Measurements from ENCODE around the gene TRPV4.

The TRPV4 gene

GRCh38 chr12:109739747-109740693 lies 93.2 kb downstream of the TRPV4 start:
- no peak for DNase-seq (ENCODE audit: low read depth)

DNA sequence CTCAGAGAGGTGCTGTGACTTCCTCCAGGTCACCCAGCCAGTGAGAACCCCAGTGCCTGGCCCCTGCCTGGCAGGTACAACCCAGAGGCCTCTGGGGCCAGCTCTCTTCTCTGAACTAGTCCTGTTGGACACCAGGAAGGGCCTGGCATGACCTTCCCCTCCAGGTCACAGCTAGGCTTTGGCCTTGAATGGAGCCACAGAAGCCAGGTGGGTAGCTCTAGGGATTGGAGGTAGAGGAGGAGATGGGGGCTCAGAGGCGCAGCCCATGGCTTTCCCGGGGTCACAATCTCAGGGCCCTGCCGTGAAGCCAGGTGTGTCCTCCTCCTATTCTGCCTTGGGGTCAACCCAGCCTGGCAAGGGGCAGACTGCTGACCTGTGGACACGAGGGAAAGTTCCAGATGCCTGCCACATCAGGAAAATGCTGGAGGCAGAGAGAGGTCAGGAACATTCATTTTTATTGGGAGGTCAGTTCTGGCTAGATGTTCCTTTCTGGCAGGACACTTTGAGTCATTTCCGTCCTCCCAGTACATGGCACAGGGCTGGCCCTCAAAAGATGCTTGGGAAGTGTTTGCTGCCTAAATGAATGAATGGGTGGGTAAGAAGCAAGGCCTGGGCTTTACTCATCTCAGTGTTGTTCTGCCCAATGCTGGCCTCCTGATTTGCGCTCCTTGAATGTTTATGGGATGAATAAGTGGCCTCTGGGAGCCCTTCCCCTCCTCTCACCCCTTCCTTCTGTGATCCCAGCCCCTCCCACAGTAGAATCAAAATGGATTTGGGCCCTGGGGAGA lies 94.1 kb downstream of the TRPV4 start:
- no peak for DNase-seq (ENCODE audit: low read depth)

- DNase-seq (ENCODE audit: low read depth): no peak
These were observed 95.0 kb downstream of the TRPV4 start for GRCh38 chr12:109738209-109738608.

GRCh38 chr12:109737631-109738030 lies 95.6 kb downstream of the TRPV4 start:
- DNase-seq (ENCODE audit: low read depth): no peak

DNA sequence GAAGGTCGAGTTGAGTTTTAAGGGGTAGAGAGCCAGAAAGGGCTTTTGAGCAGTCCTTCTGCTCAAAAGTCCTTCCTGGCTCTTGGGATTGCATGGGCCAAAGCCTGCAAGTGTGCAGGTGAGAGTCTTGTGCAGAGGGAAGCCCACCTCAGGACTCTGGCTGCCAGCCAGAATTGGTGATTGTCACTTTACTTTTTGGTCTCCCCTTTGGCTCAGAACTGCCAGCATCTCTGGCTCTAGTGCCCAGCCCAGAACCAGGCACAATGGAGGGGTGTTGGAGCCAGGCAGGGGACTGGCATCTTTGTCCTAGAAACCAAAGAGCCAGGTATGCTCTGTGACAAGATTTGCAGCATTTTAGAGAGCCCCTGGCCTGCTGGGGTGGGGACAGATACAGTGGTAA lies 96.1 kb downstream of the TRPV4 start:
- DNase-seq (ENCODE audit: low read depth): no peak

GRCh38 chr12:109736552-109737108 lies 96.6 kb downstream of the TRPV4 start:
- DNase-seq (ENCODE audit: low read depth): no peak

- DNase-seq (ENCODE audit: low read depth): no peak
These were observed 97.2 kb downstream of the TRPV4 start for GRCh38 chr12:109735825-109736551.

DNA sequence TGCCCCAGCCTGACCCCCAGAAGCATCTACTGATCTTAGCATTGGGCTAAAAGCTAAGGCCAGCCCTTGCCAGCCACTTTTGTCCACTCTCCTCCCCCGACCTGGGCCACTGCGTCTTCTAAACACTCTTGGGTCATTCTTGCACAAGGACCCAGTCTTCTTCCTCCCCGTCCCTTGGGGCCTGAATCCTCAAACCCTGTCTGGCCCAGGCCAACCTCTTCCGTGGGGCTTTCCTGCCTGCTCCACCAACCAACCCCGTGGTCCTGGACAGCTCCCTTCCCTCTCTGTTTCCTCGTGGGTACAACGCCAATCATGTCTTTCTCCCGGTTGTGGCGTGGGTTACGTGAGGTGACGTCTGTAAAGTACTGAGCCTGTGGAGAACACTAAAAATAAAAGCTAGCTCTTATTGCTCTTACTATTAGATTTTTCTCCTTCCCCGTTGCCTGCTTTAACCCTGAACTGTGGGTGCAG lies 98.1 kb downstream of the TRPV4 start:
- no peak for DNase-seq (ENCODE audit: low read depth)

GRCh38 chr12:109734219-109735000 lies 98.8 kb downstream of the TRPV4 start:
- DNase-seq (ENCODE audit: low read depth): no peak
